Measurements from ENCODE around the gene MERTK. TPM values are rescaled to one million over a fixed set of nuclear protein-coding genes. Genes with fewer than 3 reads are reported as not detected.

The MERTK gene
- total and polyA plus RNA-seq, 8 donors = 2.8 to 13.9 (median 5.4) TPM

DNA sequence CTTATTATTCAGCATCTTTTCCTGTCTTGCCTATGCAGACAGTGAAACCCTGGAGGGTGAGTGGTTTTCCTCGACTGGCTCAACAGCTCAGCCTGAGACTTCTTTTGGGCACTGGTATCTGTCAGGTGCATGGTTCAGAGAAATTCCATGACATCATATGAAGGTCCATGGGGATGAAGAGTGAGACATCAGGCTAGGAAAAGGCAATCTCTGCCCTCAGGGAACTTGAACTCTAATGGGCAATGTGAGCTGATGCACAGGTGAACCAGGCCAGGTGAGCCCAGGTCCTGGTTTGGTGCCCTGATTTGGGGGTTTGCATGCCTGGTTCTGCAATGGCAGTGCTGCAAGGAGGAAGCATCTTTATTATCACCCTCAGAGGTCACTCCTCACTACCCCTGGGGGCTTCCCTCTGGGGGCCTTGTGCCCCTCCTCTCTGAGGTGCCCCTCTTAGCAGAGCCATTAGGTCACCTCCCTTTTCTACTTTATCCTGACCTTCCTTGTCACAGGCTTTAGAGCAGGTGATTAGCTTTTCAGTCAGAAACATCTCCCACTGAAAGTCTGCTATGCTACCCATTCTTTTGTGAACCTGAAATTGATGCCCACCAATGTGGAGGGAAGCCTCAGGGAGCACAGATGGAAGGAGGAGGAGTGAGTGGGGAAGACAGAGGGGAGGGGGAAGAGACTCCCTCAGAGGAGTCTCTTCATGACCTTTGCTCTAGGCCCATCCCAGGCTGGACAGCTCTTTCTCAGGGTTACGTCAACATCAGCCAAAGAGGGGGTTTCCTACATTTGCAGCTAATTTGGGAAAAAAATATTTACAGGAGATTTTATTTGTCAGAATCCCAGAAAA is 47.3 kb downstream of the MERTK start:
- no peaks in the 10 kb centered on the region for H3K27me3 ChIP-seq
- H3K36me3 ChIP-seq = no peaks in the 10 kb centered on the region
- no peak for TF ChIP-seq CTCF (IDR thresholded peaks at IDR 0.05)
- H3K9me3 ChIP-seq = no peaks in the 10 kb centered on the region
- peak; percentile 11 to 49 (median 26) for ATAC-seq
- intact Hi-C loops (cut with DNase I) = no loop called here
- H3K4me1 ChIP-seq = peaks cover 18 to 31% (median 22%) of the 10 kb centered on the region in 3 donors
- no peak for FAIRE-seq
- DNase-seq = no peak
- 39% methylated on average over 2 of the region's 2 CpGs for WGBS, 2 donors
- H3K4me3 ChIP-seq = no peak overlapping the region
- H3K27ac ChIP-seq = peak overlapping the region; percentile 32 to 79 (median 66)

DNA sequence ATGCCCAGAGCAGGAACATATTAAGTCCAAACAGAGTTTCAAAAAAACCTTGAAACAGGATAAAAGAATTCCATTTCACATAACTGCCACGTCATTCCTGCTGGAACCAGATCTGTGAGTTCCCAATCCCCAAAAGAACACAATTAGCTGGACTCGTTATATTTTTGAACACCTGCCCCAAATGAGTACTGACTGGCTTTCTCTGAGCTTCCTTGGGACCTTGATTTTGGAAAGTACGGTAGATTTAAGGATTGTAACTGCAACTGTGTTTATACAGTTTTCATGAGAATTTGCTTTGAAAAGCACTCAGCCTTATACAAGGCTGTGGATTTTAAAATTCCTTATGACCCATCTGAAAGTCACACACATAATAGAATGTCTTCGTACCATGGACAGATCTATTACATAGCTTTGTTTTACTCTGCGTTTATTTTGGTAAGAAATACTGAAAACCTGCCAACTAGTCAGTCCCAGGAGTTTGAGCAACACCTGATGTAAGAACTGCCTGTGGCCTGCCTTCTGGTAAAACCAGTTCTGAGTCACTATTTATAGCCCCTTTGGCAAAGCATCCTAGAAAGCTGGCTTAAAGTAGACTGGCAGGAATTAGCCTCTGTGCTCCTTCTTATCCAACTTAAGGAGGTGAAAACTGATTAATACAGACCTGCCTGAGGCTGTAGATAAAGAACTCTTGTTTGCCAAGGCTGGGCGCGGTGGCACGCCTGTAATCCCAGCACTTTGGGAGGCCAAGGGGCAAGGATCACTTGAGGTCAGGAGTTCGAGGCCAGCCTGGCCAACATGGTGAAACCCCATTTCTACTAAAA is 48.1 kb downstream of the MERTK start:
- DNase-seq (peak in 4 of 6 donors; percentile 57 to 84 (median 81)), FAIRE-seq (peak; percentile 23), ATAC-seq (peak; percentile 93 to 97 (median 97))
- intact Hi-C loops (cut with DNase I) = no loop called here
- Histone ChIP-seq H3K27me3 (no peaks in the 10 kb centered on the region), H3K4me3 (no peak overlapping the region), H3K9me3 (no peaks in the 10 kb centered on the region), H3K27ac (peak overlapping the region; percentile 32 to 79 (median 66)), H3K4me1 (peaks cover 18 to 31% (median 22%) of the 10 kb centered on the region in 3 donors), H3K36me3 (no peaks in the 10 kb centered on the region)
- 11 to 13% methylated on average over 9 of the region's 9 CpGs for WGBS, 2 donors
- TF ChIP-seq CTCF (IDR thresholded peaks at IDR 0.05) = no peak

DNA sequence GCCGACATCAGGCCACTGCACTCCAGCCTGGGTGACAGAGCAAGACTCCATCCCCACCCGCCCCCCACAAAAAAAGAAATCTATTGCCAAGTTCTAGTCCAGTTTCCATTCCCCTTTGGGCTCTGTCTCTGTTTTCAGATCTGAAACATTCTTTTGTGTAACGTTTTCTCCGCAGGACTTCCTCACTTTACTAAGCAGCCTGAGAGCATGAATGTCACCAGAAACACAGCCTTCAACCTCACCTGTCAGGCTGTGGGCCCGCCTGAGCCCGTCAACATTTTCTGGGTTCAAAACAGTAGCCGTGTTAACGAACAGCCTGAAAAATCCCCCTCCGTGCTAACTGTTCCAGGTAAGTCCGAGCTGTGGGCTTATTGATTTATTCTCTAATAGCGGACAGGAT is 48.8 kb downstream of the MERTK start:
- TF ChIP-seq CTCF (IDR thresholded peaks at IDR 0.05) = no peak
- DNase-seq = no peak
- WGBS, 2 donors = 50 to 60% methylated on average over 11 of the region's 11 CpGs
- Histone ChIP-seq H3K27me3 (no peaks in the 10 kb centered on the region), H3K4me1 (peaks cover 18 to 31% (median 22%) of the 10 kb centered on the region in 3 donors), H3K4me3 (no peak overlapping the region), H3K9me3 (no peaks in the 10 kb centered on the region), H3K36me3 (no peaks in the 10 kb centered on the region), H3K27ac (peak overlapping the region in 3 of 4 donors; percentile 57 to 79 (median 75))
- ATAC-seq = no peak
- FAIRE-seq = no peak
- intact Hi-C loops (cut with DNase I) = no loop called here

DNA sequence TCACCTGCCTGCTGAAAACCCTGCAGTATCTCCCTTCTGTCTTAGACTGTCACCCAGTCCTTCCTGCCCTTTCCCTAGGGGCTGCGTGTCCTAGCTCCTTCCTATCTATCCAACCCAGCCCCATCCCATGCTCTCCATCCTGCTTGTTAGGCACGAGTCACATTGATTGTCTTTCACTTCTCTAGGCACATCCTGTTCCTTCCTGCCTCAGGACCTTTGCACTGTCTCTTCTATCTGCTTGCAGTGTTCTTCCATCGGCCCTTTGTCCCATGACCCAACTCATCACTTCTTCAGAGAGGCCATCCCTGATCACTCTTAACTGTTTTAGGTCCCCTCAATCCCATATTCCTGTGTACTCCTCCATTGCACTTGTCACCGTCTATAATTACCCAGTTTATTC is 50.4 kb downstream of the MERTK start:
- H3K27me3 ChIP-seq = no peaks in the 10 kb centered on the region
- no peak for TF ChIP-seq CTCF (IDR thresholded peaks at IDR 0.05)
- ATAC-seq (no peak), DNase-seq (no peak), FAIRE-seq (no peak)
- intact Hi-C loops (cut with DNase I) = no loop called here
- H3K4me1 ChIP-seq = peaks cover 18 to 31% (median 22%) of the 10 kb centered on the region in 3 donors
- no peak overlapping the region for H3K27ac ChIP-seq
- 93 to 94% methylated on average over 4 of the region's 4 CpGs for whole genome bisulfite sequencing, 2 donors
- H3K4me3 ChIP-seq = no peak overlapping the region
- H3K36me3 ChIP-seq = no peaks in the 10 kb centered on the region
- no peaks in the 10 kb centered on the region for H3K9me3 ChIP-seq

Measured in pancreas (tissue), 10 donors.